Caco-2 (cell line): ENCODE measurements around the gene PDSS1. TPM values are rescaled to one million over a fixed set of nuclear protein-coding genes. Genes with fewer than 3 reads are reported as not detected.

Source experiments
- BruUV-seq: library from RNA; stranded (reverse); fragments of 400-500 nt; replicated peaks from 2 replicates; lab custom pipeline; 2021; lab: Mats Ljungman, UMichigan
- CTCF ChIA-PET: fragments of 300-600 bp; sonication (Branson Sonifier 250); formaldehyde crosslinking; loops from one replicate; lab custom pipeline; 2022; ENCODE audit warnings: antibody characterized with exemption; lab: Charles Lee
- POLR2A ChIA-PET: fragments of 300-600 bp; sonication (Branson Sonifier 250); formaldehyde crosslinking; loops from one replicate; lab custom pipeline; 2022; ENCODE audit warnings: antibody characterized with exemption; lab: Charles Lee
- DNase-seq, 2 experiments: peaks; one replicate each; pipeline versions ENCODE4 v3.0.0 to v3.0.0-alpha.2; 2020 to 2022
- H3K27me3 ChIP-seq: replicated peaks from 2 replicates; pipeline ENCODE4 v1.6.0; 2011; ENCODE audit warnings: low read length; ENCODE audit not compliant: control insufficient read depth, insufficient read depth
- H3K36me3 ChIP-seq: 2 replicates; pipeline ENCODE4 v1.5.1; 2011; ENCODE audit warnings: low read length; ENCODE audit not compliant: control insufficient read depth, insufficient read depth
- H3K4me1 ChIP-seq: fragments of 250-450 bp; sonication (Bioruptor Pico); 2 replicates; pipeline ENCODE4 v1.5.1; 2020; ENCODE audit warnings: mild to moderate bottlenecking
- H3K4me3 ChIP-seq: 2 replicates; pipeline ENCODE4 v1.5.1; 2011; ENCODE audit warnings: low read depth, mild to moderate bottlenecking, control low read depth, low read length
- H3K9me3 ChIP-seq: fragments of 250-450 bp; sonication (Bioruptor Pico); 2 replicates; pipeline ENCODE4 v1.5.1; 2020; ENCODE audit warnings: mild to moderate bottlenecking, moderate library complexity
- H3K27ac Mint-ChIP-seq: one replicate; pipeline ENCODE4 v1.8.0; 2022; ENCODE audit warnings: mixed read lengths; ENCODE audit not compliant: unreplicated experiment
- H3K27me3 Mint-ChIP-seq: one replicate; pipeline ENCODE4 v1.8.0; 2022; ENCODE audit warnings: mixed read lengths; ENCODE audit not compliant: insufficient read depth, unreplicated experiment
- H3K36me3 Mint-ChIP-seq: one replicate; pipeline ENCODE4 v1.8.0; 2022; ENCODE audit warnings: mild to moderate bottlenecking, mixed read lengths; ENCODE audit not compliant: insufficient read depth, unreplicated experiment
- H3K4me1 Mint-ChIP-seq: one replicate; pipeline ENCODE4 v1.8.0; 2022; ENCODE audit warnings: low read depth, mixed read lengths; ENCODE audit not compliant: unreplicated experiment
- H3K4me3 Mint-ChIP-seq: one replicate; pipeline ENCODE4 v1.8.0; 2022; ENCODE audit warnings: mild to moderate bottlenecking, moderate library complexity, mixed read lengths; ENCODE audit not compliant: unreplicated experiment
- H3K9me3 Mint-ChIP-seq: one replicate; pipeline ENCODE4 v1.8.0; 2022; ENCODE audit warnings: mixed read lengths; ENCODE audit not compliant: unreplicated experiment
- intact Hi-C: fragments of 100-400 bp; cut with micrococcal nuclease; formaldehyde crosslinking; loops from one replicate; pipeline ENCODE4 v1.10.0; 2022; ENCODE audit not compliant: unreplicated experiment
- total RNA-seq: library from RNA; stranded (reverse); gene quantifications from 2 replicates; pipeline ENCODE4 v1.2.3, GENCODE V29; 2022
- TF ChIP-seq, protein P1 (sequence below), 2 experiments: fragments of 200-600 bp in 1 of 2; IDR thresholded peaks; 1 replicate in 1 of 2; 2 replicates in 1 of 2; pipeline versions ENCODE4 v1.5.1 to v1.8.0; 2011 to 2022; ENCODE audit warnings: antibody characterized with exemption in 1 of 2, control low read depth in 1 of 2, inconsistent platforms in 1 of 2, low read depth in 1 of 2, low read length in 1 of 2, mild to moderate bottlenecking in 1 of 2, moderate library complexity in 1 of 2; ENCODE audit not compliant: insufficient read depth in 1 of 2, severe bottlenecking in 1 of 2, unreplicated experiment in 1 of 2

The PDSS1 gene
- total RNA-seq, 1 experiment from 2014 or later, result 24.9 TPM

- TF ChIP-seq, protein P1, sequence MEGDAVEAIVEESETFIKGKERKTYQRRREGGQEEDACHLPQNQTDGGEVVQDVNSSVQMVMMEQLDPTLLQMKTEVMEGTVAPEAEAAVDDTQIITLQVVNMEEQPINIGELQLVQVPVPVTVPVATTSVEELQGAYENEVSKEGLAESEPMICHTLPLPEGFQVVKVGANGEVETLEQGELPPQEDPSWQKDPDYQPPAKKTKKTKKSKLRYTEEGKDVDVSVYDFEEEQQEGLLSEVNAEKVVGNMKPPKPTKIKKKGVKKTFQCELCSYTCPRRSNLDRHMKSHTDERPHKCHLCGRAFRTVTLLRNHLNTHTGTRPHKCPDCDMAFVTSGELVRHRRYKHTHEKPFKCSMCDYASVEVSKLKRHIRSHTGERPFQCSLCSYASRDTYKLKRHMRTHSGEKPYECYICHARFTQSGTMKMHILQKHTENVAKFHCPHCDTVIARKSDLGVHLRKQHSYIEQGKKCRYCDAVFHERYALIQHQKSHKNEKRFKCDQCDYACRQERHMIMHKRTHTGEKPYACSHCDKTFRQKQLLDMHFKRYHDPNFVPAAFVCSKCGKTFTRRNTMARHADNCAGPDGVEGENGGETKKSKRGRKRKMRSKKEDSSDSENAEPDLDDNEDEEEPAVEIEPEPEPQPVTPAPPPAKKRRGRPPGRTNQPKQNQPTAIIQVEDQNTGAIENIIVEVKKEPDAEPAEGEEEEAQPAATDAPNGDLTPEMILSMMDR (IDR thresholded peaks at IDR 0.05; ENCODE audit: insufficient read depth in 1 of 2, low read depth in 1 of 2, low read length in 1 of 2, severe bottlenecking in 1 of 2, unreplicated experiment in 1 of 2), result no peak
- Histone ChIP-seq H3K4me1 (no peaks in the 10 kb centered on the region), H3K36me3 (peaks cover 2% of the 10 kb centered on the region), H3K4me3 (no peak overlapping the region), H3K9me3 (no peaks in the 10 kb centered on the region), H3K27me3 (no peaks in the 10 kb centered on the region)
- Mint-ChIP-seq H3K9me3 (no peaks in the 10 kb centered on the region), H3K27ac (no peak overlapping the region), H3K36me3 (peaks cover 71% of the 10 kb centered on the region), H3K4me3 (no peak overlapping the region), H3K4me1 (no peaks in the 10 kb centered on the region), H3K27me3 (no peaks in the 10 kb centered on the region)
- POLR2A ChIA-PET, result no interaction called here
- intact Hi-C loops, result loop anchor here (2.0 kb wide), 1 partner anchor 392 kb away; no protein-coding TSS in a partner anchor
- DNase-seq, result no peak
- no TSS peak for BruUV-seq
- CTCF ChIA-PET, result interaction anchor here (0.6 to 1.5 kb wide), 6 partner anchors 8 to 301 kb away, joined by 3 to 57 read pairs (median 4); no protein-coding TSS in a partner anchor
These were observed 29.5 kb downstream of the PDSS1 start for GRCh38 chr10:26727005-26727404.

- intact Hi-C loops, result no loop called here
These were observed 31.5 kb downstream of the PDSS1 start for GRCh38 chr10:26728957-26729356.

GRCh38 chr10:26729395-26729794 lies 31.9 kb downstream of the PDSS1 start:
- Mint-ChIP-seq H3K4me3 (no peak overlapping the region), H3K9me3 (no peaks in the 10 kb centered on the region)
- intact Hi-C loops, result no loop called here

More at GRCh38 chr10:26728957-26729356, 31.5 kb downstream of the PDSS1 start:
- BruUV-seq, result no TSS peak
- POLR2A ChIA-PET, result no interaction called here
- TF ChIP-seq, protein P1 (IDR thresholded peaks at IDR 0.05; ENCODE audit: insufficient read depth in 1 of 2, low read depth in 1 of 2, low read length in 1 of 2, severe bottlenecking in 1 of 2, unreplicated experiment in 1 of 2), result no peak
- no peak for DNase-seq
- Mint-ChIP-seq H3K36me3 (peaks cover 72% of the 10 kb centered on the region), H3K4me1 (peaks cover 9% of the 10 kb centered on the region), H3K27me3 (no peaks in the 10 kb centered on the region), H3K27ac (no peak overlapping the region), H3K4me3 (no peak overlapping the region), H3K9me3 (no peaks in the 10 kb centered on the region)
- Histone ChIP-seq H3K4me3 (no peak overlapping the region), H3K36me3 (peaks cover 4% of the 10 kb centered on the region), H3K27me3 (no peaks in the 10 kb centered on the region), H3K4me1 (peaks cover 9% of the 10 kb centered on the region), H3K9me3 (no peaks in the 10 kb centered on the region)
- CTCF ChIA-PET, result interaction anchor here (0.9 kb wide), 1 partner anchor 152 kb away, joined by 11 read pairs; no protein-coding TSS in a partner anchor

More at GRCh38 chr10:26729395-26729794, 31.9 kb downstream of the PDSS1 start:
- peaks cover 4% of the 10 kb centered on the region for H3K36me3 ChIP-seq
- no peaks in the 10 kb centered on the region for H3K27me3 ChIP-seq
- TF ChIP-seq, protein P1 (IDR thresholded peaks at IDR 0.05; ENCODE audit: insufficient read depth in 1 of 2, low read depth in 1 of 2, low read length in 1 of 2, severe bottlenecking in 1 of 2, unreplicated experiment in 1 of 2), result no peak
- POLR2A ChIA-PET, result no interaction called here
- no peaks in the 10 kb centered on the region for H3K27me3 Mint-ChIP-seq
- peaks cover 14% of the 10 kb centered on the region for H3K4me1 Mint-ChIP-seq
- no TSS peak for BruUV-seq
- no peaks in the 10 kb centered on the region for H3K9me3 ChIP-seq
- H3K27ac Mint-ChIP-seq, result no peak overlapping the region
- no peak overlapping the region for H3K4me3 ChIP-seq
- CTCF ChIA-PET, result no interaction called here
- peaks cover 13% of the 10 kb centered on the region for H3K4me1 ChIP-seq
- peaks cover 75% of the 10 kb centered on the region for H3K36me3 Mint-ChIP-seq
- no peak for DNase-seq
